Parathyroid adenoma (tissue), 2 donors: ENCODE results near the gene CUX1.

ENCODE experiments used
- H2AFZ ChIP-seq: fragments of 300-600 bp; sonication (generic); one replicate; pipeline ENCODE4 v1.7.0; 2017; ENCODE audit warnings: antibody characterized with exemption, mild to moderate bottlenecking
- H3K27ac ChIP-seq: fragments of 300-600 bp; sonication (generic); one replicate; pipeline ENCODE4 v1.7.0; 2017
- H3K27me3 ChIP-seq: fragments of 300-600 bp; sonication (generic); one replicate; pipeline ENCODE4 v1.7.0; 2017; ENCODE audit warnings: low read length; ENCODE audit not compliant: control insufficient read depth, insufficient read depth
- H3K36me3 ChIP-seq: fragments of 300-600 bp; sonication (generic); one replicate; pipeline ENCODE4 v1.7.0; 2017; ENCODE audit warnings: low read length; ENCODE audit not compliant: control insufficient read depth, insufficient read depth
- H3K4me1 ChIP-seq: fragments of 300-600 bp; sonication (generic); one replicate; pipeline ENCODE4 v1.7.0; 2017; ENCODE audit warnings: control low read depth
- H3K4me2 ChIP-seq: fragments of 300-600 bp; sonication (generic); one replicate; pipeline ENCODE4 v1.7.0; 2017; ENCODE audit warnings: low read length
- H3K4me3 ChIP-seq: fragments of 300-600 bp; sonication (generic); one replicate; pipeline ENCODE4 v1.7.0; 2017; ENCODE audit warnings: low read depth, low read length
- H3K79me2 ChIP-seq: fragments of 300-600 bp; sonication (generic); one replicate; pipeline ENCODE4 v1.7.0; 2017; ENCODE audit warnings: control low read depth
- H3K9ac ChIP-seq: fragments of 300-600 bp; sonication (generic); one replicate; pipeline ENCODE4 v1.7.0; 2017; ENCODE audit warnings: mild to moderate bottlenecking
- H3K9me3 ChIP-seq: fragments of 300-600 bp; sonication (generic); one replicate; pipeline ENCODE4 v1.7.0; 2017; ENCODE audit warnings: low read length; ENCODE audit not compliant: control insufficient read depth
- TF ChIP-seq, protein P1 (sequence below): fragments of 300-600 bp; sonication (generic); IDR thresholded peaks from one replicate; pipeline ENCODE4 v1.7.0; 2017; ENCODE audit warnings: antibody characterized with exemption, mild to moderate bottlenecking
- donor health status: primary hyperparathyroidism.

The CUX1 gene

DNA sequence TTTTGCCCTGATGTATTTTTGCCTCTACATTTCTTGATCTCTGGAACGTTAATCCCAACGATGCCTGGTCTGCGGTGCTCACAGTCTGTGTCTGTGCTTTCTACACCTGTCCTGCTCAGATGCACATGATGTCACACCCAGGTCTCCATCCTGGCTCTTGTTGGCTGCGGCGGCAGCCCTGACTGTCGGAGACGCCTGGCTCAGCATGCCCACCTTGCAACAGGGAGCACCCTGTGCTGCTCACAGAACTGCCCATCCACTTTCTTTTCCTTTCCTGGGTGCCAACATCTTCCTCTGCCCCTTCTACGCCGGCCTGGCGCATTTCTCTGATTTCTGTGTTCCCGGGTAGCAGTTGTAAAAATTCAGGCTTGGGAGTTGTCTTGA lies 106.2 kb downstream of the CUX1 start:
- Histone ChIP-seq H3K9ac (no peak overlapping the region), H3K4me2 (no peak overlapping the region), H3K27me3 (no peaks in the 10 kb centered on the region), H2AFZ (no peak overlapping the region), H3K9me3 (no peaks in the 10 kb centered on the region), H3K36me3 (no peaks in the 10 kb centered on the region), H3K79me2 (peaks cover 18% of the 10 kb centered on the region), H3K27ac (peak overlapping the region; percentile 43), H3K4me1 (peaks cover 14% of the 10 kb centered on the region), H3K4me3 (no peak overlapping the region)
- TF ChIP-seq, protein P1, sequence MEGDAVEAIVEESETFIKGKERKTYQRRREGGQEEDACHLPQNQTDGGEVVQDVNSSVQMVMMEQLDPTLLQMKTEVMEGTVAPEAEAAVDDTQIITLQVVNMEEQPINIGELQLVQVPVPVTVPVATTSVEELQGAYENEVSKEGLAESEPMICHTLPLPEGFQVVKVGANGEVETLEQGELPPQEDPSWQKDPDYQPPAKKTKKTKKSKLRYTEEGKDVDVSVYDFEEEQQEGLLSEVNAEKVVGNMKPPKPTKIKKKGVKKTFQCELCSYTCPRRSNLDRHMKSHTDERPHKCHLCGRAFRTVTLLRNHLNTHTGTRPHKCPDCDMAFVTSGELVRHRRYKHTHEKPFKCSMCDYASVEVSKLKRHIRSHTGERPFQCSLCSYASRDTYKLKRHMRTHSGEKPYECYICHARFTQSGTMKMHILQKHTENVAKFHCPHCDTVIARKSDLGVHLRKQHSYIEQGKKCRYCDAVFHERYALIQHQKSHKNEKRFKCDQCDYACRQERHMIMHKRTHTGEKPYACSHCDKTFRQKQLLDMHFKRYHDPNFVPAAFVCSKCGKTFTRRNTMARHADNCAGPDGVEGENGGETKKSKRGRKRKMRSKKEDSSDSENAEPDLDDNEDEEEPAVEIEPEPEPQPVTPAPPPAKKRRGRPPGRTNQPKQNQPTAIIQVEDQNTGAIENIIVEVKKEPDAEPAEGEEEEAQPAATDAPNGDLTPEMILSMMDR = no peak

DNA sequence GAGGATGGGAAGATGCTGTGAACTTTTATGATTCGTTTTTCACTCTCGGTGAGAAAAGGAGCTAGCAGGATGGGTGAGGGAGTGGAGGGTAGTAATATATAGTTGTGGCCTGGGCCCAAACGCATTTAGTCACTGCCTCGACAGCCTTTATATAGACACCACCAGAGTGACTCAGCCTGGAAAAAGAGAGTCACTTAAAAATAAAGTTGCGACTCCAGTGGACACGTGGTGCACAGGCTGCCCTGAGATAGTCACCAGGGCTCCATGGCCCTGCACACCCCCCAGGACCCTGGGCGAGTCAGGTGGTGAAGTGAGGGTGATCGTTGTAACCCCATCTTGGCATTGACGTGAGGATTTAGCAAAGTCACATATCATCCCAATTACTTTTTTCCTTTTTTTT lies 106.7 kb downstream of the CUX1 start:
- no peaks in the 10 kb centered on the region for H3K36me3 ChIP-seq
- no peak overlapping the region for H3K9ac ChIP-seq
- H3K27me3 ChIP-seq = no peaks in the 10 kb centered on the region
- no peak overlapping the region for H3K4me3 ChIP-seq
- no peak overlapping the region for H3K4me2 ChIP-seq
- H3K79me2 ChIP-seq = peaks cover 18% of the 10 kb centered on the region
- H3K9me3 ChIP-seq = no peaks in the 10 kb centered on the region
- no peak overlapping the region for H3K27ac ChIP-seq
- H3K4me1 ChIP-seq = peaks cover 14% of the 10 kb centered on the region
- TF ChIP-seq, protein P1 = no peak
- H2AFZ ChIP-seq = no peak overlapping the region

DNA sequence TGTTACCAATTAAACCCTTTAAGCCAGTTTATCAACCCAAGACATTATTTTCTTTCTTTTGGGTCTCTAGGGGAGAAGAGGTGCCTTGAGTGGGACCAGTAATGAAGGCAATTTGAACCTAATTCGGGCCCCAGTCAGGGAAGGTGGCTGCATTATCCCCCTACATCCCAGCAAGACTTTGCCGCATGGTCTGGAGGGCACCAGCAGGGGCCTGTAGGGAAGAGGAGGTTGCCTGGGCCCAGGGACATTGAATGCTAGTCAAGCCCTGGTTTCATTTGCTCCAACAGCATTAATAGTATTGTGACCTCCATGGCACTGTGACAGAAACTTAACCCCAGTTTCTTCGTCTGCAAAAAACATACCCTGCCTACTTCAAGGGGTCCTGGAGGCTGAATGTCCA lies 108.8 kb downstream of the CUX1 start:
- Histone ChIP-seq H3K9ac (no peak overlapping the region), H2AFZ (no peak overlapping the region), H3K9me3 (no peaks in the 10 kb centered on the region), H3K4me1 (peaks cover 14% of the 10 kb centered on the region), H3K79me2 (peaks cover 17% of the 10 kb centered on the region), H3K4me2 (no peak overlapping the region), H3K27me3 (no peaks in the 10 kb centered on the region), H3K36me3 (no peaks in the 10 kb centered on the region), H3K4me3 (no peak overlapping the region), H3K27ac (no peak overlapping the region)
- TF ChIP-seq, protein P1 = no peak

DNA sequence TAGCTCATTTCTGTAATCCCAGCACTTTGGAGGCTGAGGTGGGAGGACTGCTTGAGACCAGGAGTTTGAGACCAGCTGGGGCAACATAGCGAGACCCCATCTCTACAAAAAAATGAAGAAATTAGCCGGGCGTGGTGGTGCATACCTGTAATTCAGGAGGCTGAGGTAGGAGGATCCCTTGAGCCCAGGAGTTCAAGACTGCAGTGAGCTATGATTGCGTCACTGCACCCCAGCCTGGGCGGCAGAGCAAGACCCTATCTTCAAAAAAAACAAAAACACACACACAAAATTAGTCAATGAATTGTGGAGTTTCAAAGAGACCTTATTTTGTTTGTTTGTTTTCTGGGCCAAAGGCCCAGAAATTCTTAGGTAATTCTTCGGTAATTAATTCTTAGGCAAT lies 110.0 kb downstream of the CUX1 start:
- Histone ChIP-seq H3K9ac (no peak overlapping the region), H3K79me2 (peaks cover 19% of the 10 kb centered on the region), H3K4me2 (no peak overlapping the region), H3K27ac (peak overlapping the region; percentile 20), H3K27me3 (no peaks in the 10 kb centered on the region), H3K9me3 (no peaks in the 10 kb centered on the region), H3K4me3 (no peak overlapping the region), H3K36me3 (no peaks in the 10 kb centered on the region), H2AFZ (no peak overlapping the region), H3K4me1 (peaks cover 14% of the 10 kb centered on the region)
- TF ChIP-seq, protein P1 = no peak

DNA sequence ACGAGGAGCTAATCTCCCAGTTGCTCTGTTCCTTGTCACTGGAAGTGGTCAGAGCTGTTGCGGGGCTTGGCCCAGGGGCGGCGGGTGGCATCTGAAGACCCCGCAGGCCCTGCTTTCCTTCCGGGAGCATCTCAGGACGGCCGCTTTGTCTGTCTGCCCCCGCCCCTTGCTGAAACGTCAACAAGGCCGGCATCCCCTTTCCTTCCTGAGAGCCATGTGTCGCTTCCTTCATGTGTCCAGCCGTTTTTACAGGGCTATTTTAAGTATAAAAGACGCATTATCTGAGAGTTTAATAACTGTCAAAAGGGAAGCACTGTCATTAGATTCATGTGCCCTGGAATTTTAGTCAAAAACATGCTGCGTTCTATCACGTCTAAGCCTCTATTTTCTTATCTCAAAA lies 110.4 kb downstream of the CUX1 start:
- TF ChIP-seq, protein P1 = no peak
- Histone ChIP-seq H3K4me1 (peaks cover 12% of the 10 kb centered on the region), H3K9me3 (no peaks in the 10 kb centered on the region), H3K27ac (peak overlapping the region; percentile 20), H3K4me2 (no peak overlapping the region), H2AFZ (no peak overlapping the region), H3K79me2 (peaks cover 19% of the 10 kb centered on the region), H3K9ac (no peak overlapping the region), H3K36me3 (no peaks in the 10 kb centered on the region), H3K27me3 (no peaks in the 10 kb centered on the region), H3K4me3 (no peak overlapping the region)
